HG03064 (cell line): ENCODE data around the gene DPY19L2.
"Not testable (repeated sequence)": the region's sequence is repeated elsewhere in the genome, so short reads cannot be mapped to it uniquely, and the experiment has no call there.

Experiments used
- ATAC-seq: cut with Tn5 transposase; IDR thresholded peaks from one replicate; pipeline ENCODE4 v1.9.1; 2021; ENCODE audit warnings: low read depth; ENCODE audit not compliant: unreplicated experiment

DPY19L2 gene

GRCh38 chr12:63668028-63668799, at the start of gene DPY19L2:
Gene DPY19L2, minus strand, starts transcription at chr12:63668493. Its CDS starts 100 bp downstream, at chr12:63668393.
- ATAC-seq: peak; percentile 85

GRCh38 chr12:63716891-63717290, 48.6 kb upstream of the DPY19L2 start:
- not testable (repeated sequence) for ATAC-seq

GRCh38 chr12:63715107-63715625, 46.9 kb upstream of the DPY19L2 start:
- ATAC-seq: not testable (repeated sequence)

- not testable (repeated sequence) for ATAC-seq
These were observed 46.1 kb upstream of the DPY19L2 start for GRCh38 chr12:63714409-63714808.

- not testable (repeated sequence) for ATAC-seq
These were observed 45.4 kb upstream of the DPY19L2 start for GRCh38 chr12:63713681-63714075.

- ATAC-seq: not testable (repeated sequence)
These were observed 44.8 kb upstream of the DPY19L2 start for GRCh38 chr12:63712979-63713680.

- not testable (repeated sequence) for ATAC-seq
These were observed 44.2 kb upstream of the DPY19L2 start for GRCh38 chr12:63712376-63712974.

- ATAC-seq: not testable (repeated sequence)
These were observed 43.0 kb upstream of the DPY19L2 start for GRCh38 chr12:63711339-63711738.

GRCh38 chr12:63706336-63706735, 38.0 kb upstream of the DPY19L2 start:
- ATAC-seq: no peak

- not testable (repeated sequence) for ATAC-seq
These were observed 31.5 kb upstream of the DPY19L2 start for GRCh38 chr12:63699678-63700382.

GRCh38 chr12:63699011-63699410, 30.7 kb upstream of the DPY19L2 start:
- ATAC-seq: not testable (repeated sequence)

GRCh38 chr12:63690837-63691236, 22.5 kb upstream of the DPY19L2 start:
- ATAC-seq: not testable (repeated sequence)

- not testable (repeated sequence) for ATAC-seq
These were observed 20.8 kb upstream of the DPY19L2 start for GRCh38 chr12:63689141-63689540.

- ATAC-seq: not testable (repeated sequence)
These were observed 18.3 kb upstream of the DPY19L2 start for GRCh38 chr12:63686623-63687022.

GRCh38 chr12:63685789-63686188, 17.5 kb upstream of the DPY19L2 start:
- ATAC-seq: not testable (repeated sequence)

GRCh38 chr12:63682617-63683016, 14.3 kb upstream of the DPY19L2 start:
- not testable (repeated sequence) for ATAC-seq

GRCh38 chr12:63680758-63681157, 12.5 kb upstream of the DPY19L2 start:
- not testable (repeated sequence) for ATAC-seq

- not testable (repeated sequence) for ATAC-seq
These were observed 4.3 kb upstream of the DPY19L2 start for GRCh38 chr12:63672550-63672949.

- not testable (repeated sequence) for ATAC-seq
These were observed 1.6 kb upstream of the DPY19L2 start for GRCh38 chr12:63669936-63670335.

GRCh38 chr12:63669427-63669826, 1.1 kb upstream of the DPY19L2 start:
- not testable (repeated sequence) for ATAC-seq
